Sciatic nerve (tissue), 2 donors: ENCODE measurements around the gene ARSI. TPM values are rescaled to one million over a fixed set of nuclear protein-coding genes. Genes with fewer than 3 reads are reported as not detected.

Experiments
- ATAC-seq: fragments of 200-7000 bp; cut with Tn5 transposase; one replicate; pipeline ENCODE4 v1.9.1; 2020; ENCODE audit warnings: mild to moderate bottlenecking, moderate library complexity
- DNase-seq: peaks from one replicate; pipeline ENCODE4 v3.0.0-alpha.2; 2020; ENCODE audit warnings: low spot score
- intact Hi-C: fragments of 100-400 bp; cut with DNase I; formaldehyde crosslinking; loops from one replicate; pipeline ENCODE4 v1.14.2; 2022
- total RNA-seq: library from RNA; stranded (reverse); fragmentation: NEBNext Ultra II Directional; extraction: Animal tissue kit (Norgen Biotek cat#: 25700); gene quantifications from one replicate; pipeline ENCODE4 v1.2.1, GENCODE V29; 2021
- donor health status: DM: no; HTN: no; CAD: no.
- donor health status: DM: no; HTN: no; CAD: no.

ARSI gene
- total RNA-seq, 1 donor from 2014 or later, result 6.3 TPM

- DNase-seq (no peak), ATAC-seq (no peak)
- intact Hi-C loops, result no loop called here
Measured at GRCh38 chr5:150329038-150329437, 26.3 kb upstream of the ARSI start.

- ATAC-seq (no peak), DNase-seq (no peak)
- intact Hi-C loops, result no loop called here
Measured at GRCh38 chr5:150328515-150328914, 25.8 kb upstream of the ARSI start.

DNA sequence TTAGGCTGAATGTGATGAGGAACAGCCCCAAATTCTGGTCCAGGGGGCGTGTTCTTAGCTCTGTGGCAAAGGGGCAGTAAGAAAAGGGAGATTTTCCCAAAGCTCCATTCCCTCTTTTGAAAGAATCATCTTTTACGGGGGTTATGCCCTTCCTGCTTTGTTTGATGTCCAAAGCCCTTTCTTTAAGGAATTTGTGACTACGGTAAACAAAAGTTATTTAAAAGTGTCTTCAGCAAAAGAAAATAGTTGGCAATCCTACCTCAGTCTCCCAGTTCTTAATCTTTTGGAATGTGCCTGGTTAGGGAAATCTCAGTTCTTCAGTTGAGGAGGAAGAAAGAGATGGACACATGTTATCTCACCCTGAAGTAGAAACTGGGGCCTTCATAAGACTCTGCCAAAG lies 24.4 kb upstream of the ARSI start:
- DNase-seq, result no peak
- ATAC-seq, result no peak
- intact Hi-C loops, result no loop called here

GRCh38 chr5:150326707-150327106 lies 24.0 kb upstream of the ARSI start:
- ATAC-seq (no peak), DNase-seq (no peak)
- intact Hi-C loops, result no loop called here

- no peak for ATAC-seq
- intact Hi-C loops, result no loop called here
- DNase-seq, result no peak
Measured at GRCh38 chr5:150325426-150325825, 22.7 kb upstream of the ARSI start.

DNA sequence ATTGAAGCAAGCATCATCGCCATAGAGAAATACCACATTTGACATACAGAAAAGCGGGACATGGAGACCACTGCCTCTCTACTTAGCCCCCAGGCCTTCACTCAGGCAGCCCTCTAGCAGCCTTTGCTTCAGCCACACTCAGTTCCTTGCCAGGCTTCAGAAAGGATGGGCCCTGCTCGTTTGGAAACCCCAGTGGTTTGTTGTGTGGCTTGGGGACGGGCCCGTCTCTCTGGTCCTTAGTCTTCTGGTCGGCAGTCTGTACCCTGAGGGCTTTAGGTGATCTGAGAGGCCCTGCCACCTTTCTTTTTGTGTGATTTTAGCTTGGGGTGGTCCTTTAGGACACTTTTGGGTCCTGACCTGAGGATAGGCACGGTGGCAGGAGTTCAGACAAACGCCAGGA lies 21.1 kb upstream of the ARSI start:
- intact Hi-C loops, result no loop called here
- no peak for DNase-seq
- ATAC-seq, result no peak

GRCh38 chr5:150323092-150323491 lies 20.4 kb upstream of the ARSI start:
- ATAC-seq (no peak), DNase-seq (no peak)
- intact Hi-C loops, result no loop called here

DNA sequence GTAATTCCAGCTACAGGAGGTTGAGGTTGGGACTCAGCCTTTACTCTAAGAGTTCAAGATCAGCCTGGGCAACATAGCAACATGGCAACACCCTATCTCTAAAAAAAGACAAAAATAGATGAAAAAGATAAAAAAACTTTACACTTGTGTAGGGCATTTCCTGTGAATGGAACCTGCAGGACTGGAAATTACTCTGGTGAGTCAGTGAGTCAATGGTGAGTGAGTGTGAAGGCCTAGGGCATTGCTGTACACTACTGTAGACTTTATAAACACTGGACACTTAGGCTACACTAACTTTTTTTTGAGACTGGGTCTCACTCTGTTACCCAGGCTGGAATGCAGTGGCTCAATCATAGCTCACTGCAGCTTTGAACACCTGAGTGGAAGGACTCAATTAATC lies 19.5 kb upstream of the ARSI start:
- intact Hi-C loops, result no loop called here
- ATAC-seq (no peak), DNase-seq (no peak)

DNA sequence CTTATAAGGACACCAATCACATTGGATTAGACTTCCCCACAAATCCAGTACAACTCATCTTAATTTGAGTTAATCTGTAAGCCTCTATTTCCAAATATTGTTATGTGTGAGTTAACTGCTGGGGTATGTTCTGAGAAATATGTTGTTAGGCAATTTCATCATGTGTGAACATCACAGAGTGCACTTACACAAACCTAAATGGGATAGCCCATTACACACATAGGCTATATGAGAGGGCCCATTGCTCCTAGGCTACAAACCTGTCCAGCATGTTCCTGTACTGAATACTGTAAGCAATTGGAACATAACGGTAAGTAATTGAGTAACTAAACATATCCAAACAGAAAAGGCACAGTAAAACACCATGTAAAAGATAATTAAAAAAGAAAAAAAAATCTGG lies 19.1 kb upstream of the ARSI start:
- ATAC-seq (no peak), DNase-seq (no peak)
- intact Hi-C loops, result no loop called here

- DNase-seq (no peak), ATAC-seq (no peak)
- intact Hi-C loops, result no loop called here
Measured at GRCh38 chr5:150321211-150321610, 18.5 kb upstream of the ARSI start.

DNA sequence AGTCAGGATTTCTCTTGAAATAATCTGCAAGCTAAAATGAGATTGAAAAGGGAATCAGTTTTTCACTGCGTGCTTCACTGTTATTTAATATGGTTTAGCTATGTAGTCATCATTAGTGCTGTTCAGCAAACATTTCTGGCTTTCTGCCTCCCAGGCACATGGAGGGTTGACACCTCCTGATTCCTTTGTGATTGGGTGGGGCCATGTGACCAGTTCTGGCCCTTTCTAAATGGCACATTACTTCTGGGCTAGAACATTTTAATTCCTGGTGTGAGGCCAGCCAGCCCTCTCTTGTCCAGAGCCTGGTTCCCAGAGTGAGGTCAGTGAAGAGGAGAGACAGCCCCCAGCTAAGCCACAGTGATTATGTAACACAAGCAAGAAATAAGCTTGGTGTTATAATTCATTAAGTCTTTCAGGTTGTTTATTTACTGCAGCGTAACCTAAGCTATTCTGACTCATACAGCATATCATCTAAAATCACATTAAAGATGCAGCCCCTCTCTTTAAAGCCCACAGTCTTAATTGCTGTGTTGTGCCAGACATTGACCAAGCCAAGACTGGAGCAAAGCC lies 17.4 kb upstream of the ARSI start:
- intact Hi-C loops, result no loop called here
- ATAC-seq (peak; percentile 95), DNase-seq (no peak)

- no peak for ATAC-seq
- intact Hi-C loops, result no loop called here
- DNase-seq, result no peak
Measured at GRCh38 chr5:150319484-150319790, 16.7 kb upstream of the ARSI start.

GRCh38 chr5:150318613-150319483 lies 16.1 kb upstream of the ARSI start:
- ATAC-seq (no peak), DNase-seq (no peak)
- intact Hi-C loops, result no loop called here

GRCh38 chr5:150317048-150318003 lies 14.6 kb upstream of the ARSI start:
- ATAC-seq, result peak; percentile 36
- no peak for DNase-seq
- intact Hi-C loops, result no loop called here

- no peak for ATAC-seq
- no peak for DNase-seq
- intact Hi-C loops, result no loop called here
Measured at GRCh38 chr5:150316320-150316719, 13.6 kb upstream of the ARSI start.

DNA sequence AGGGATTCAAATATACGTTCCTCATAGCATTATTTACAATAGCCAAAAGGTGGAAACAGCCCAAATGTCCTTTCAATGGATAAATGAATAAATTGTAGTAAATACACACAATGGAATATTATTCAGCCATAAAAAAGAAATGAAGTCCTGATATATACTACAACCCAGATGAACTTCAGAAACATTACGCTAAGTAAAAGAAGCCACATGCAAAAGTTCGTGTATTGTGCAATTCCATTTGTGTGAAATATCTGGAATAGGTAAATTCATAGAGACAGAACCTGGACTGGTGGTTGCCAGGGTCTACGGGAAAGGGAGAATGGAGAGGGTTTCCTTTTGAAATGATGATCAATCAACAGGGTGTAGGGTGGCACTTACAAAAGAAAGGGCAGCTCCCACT lies 12.5 kb upstream of the ARSI start:
- DNase-seq, result no peak
- ATAC-seq, result no peak
- intact Hi-C loops, result no loop called here

- DNase-seq (no peak), ATAC-seq (no peak)
- intact Hi-C loops, result no loop called here
Measured at GRCh38 chr5:150313921-150314716, 11.4 kb upstream of the ARSI start.

- intact Hi-C loops, result no loop called here
- no peak for DNase-seq
- ATAC-seq, result no peak
Measured at GRCh38 chr5:150313501-150313900, 10.8 kb upstream of the ARSI start.

GRCh38 chr5:150312518-150312917 lies 9.8 kb upstream of the ARSI start:
- intact Hi-C loops, result no loop called here
- ATAC-seq (no peak), DNase-seq (no peak)
